ENCODE measurements around the gene SKIC3. TPM values are rescaled to one million over a fixed set of nuclear protein-coding genes. Genes with fewer than 3 reads are reported as not detected.

Gene SKIC3
- total and polyA plus RNA-seq, 2 of the 13 experiments (the other 11 are each of a cell fraction or from before 2014, with no cell fraction given): 36.9 to 61.5 TPM

GRCh38 chr5:95554647-95555548 is at the start of gene SKIC3, which contains the start of gene ARSK (continued):
- TF ChIP-seq, protein P1, sequence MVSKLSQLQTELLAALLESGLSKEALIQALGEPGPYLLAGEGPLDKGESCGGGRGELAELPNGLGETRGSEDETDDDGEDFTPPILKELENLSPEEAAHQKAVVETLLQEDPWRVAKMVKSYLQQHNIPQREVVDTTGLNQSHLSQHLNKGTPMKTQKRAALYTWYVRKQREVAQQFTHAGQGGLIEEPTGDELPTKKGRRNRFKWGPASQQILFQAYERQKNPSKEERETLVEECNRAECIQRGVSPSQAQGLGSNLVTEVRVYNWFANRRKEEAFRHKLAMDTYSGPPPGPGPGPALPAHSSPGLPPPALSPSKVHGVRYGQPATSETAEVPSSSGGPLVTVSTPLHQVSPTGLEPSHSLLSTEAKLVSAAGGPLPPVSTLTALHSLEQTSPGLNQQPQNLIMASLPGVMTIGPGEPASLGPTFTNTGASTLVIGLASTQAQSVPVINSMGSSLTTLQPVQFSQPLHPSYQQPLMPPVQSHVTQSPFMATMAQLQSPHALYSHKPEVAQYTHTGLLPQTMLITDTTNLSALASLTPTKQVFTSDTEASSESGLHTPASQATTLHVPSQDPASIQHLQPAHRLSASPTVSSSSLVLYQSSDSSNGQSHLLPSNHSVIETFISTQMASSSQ (IDR thresholded peaks at IDR 0.05; ENCODE audit: low read depth): no peak
- TF ChIP-seq, protein P1 (CRISPR knock-in tag; IDR thresholded peaks at IDR 0.05; ENCODE audit: borderline replicate concordance): no peak
- TF ChIP-seq MZF1 (CRISPR knock-in tag; IDR thresholded peaks at IDR 0.05; ENCODE audit: borderline replicate concordance) (no peak), SSRP1 (CRISPR knock-in tag; IDR thresholded peaks at IDR 0.05) (no peak), ZIK1 (CRISPR knock-in tag; IDR thresholded peaks at IDR 0.05; ENCODE audit: borderline replicate concordance, low read depth) (no peak), ZFAT (CRISPR knock-in tag; conservative IDR thresholded peaks at IDR 0.05) (no peak), IKZF4 (CRISPR knock-in tag; IDR thresholded peaks at IDR 0.05; ENCODE audit: borderline replicate concordance, low read depth, not compliant biosample characterization) (peak; percentile 45), ZNF879 (CRISPR knock-in tag; IDR thresholded peaks at IDR 0.05) (no peak), MEIS2 (CRISPR knock-in tag; IDR thresholded peaks at IDR 0.05) (peak; percentile 69), ZSCAN20 (CRISPR knock-in tag; IDR thresholded peaks at IDR 0.05; ENCODE audit: borderline replicate concordance) (no peak), GTF3A (CRISPR knock-in tag; conservative IDR thresholded peaks at IDR 0.05) (no peak), ARID5B (CRISPR knock-in tag; IDR thresholded peaks at IDR 0.05) (peak; percentile 56), ZNF138 (CRISPR knock-in tag; IDR thresholded peaks at IDR 0.05; ENCODE audit: low read depth) (no peak)
- TF ChIP-seq, protein P2, sequence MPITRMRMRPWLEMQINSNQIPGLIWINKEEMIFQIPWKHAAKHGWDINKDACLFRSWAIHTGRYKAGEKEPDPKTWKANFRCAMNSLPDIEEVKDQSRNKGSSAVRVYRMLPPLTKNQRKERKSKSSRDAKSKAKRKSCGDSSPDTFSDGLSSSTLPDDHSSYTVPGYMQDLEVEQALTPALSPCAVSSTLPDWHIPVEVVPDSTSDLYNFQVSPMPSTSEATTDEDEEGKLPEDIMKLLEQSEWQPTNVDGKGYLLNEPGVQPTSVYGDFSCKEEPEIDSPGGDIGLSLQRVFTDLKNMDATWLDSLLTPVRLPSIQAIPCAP (CRISPR knock-in tag; IDR thresholded peaks at IDR 0.05; ENCODE audit: low read depth): no peak
- TF ChIP-seq, protein P3, sequence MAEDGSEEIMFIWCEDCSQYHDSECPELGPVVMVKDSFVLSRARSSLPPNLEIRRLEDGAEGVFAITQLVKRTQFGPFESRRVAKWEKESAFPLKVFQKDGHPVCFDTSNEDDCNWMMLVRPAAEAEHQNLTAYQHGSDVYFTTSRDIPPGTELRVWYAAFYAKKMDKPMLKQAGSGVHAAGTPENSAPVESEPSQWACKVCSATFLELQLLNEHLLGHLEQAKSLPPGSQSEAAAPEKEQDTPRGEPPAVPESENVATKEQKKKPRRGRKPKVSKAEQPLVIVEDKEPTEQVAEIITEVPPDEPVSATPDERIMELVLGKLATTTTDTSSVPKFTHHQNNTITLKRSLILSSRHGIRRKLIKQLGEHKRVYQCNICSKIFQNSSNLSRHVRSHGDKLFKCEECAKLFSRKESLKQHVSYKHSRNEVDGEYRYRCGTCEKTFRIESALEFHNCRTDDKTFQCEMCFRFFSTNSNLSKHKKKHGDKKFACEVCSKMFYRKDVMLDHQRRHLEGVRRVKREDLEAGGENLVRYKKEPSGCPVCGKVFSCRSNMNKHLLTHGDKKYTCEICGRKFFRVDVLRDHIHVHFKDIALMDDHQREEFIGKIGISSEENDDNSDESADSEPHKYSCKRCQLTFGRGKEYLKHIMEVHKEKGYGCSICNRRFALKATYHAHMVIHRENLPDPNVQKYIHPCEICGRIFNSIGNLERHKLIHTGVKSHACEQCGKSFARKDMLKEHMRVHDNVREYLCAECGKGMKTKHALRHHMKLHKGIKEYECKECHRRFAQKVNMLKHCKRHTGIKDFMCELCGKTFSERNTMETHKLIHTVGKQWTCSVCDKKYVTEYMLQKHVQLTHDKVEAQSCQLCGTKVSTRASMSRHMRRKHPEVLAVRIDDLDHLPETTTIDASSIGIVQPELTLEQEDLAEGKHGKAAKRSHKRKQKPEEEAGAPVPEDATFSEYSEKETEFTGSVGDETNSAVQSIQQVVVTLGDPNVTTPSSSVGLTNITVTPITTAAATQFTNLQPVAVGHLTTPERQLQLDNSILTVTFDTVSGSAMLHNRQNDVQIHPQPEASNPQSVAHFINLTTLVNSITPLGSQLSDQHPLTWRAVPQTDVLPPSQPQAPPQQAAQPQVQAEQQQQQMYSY (CRISPR knock-in tag; IDR thresholded peaks at IDR 0.05): peak; percentile 39; the same call in 1 of the 2 replicates
